ENCODE measurements around the gene MORN1.

GRCh38 chr1:2272686-2273400 lies 118.5 kb downstream of the MORN1 start:
- TF ChIP-seq CTCF (IDR thresholded peaks at IDR 0.05; ENCODE audit: insufficient read depth, low read length, poor library complexity, severe bottlenecking) (no peak), EZH2phosphoT487 (conservative IDR thresholded peaks at IDR 0.05; ENCODE audit: low read length) (no peak)
